NCI-H748 treated with DMSO at 0.1 percent for 48 hours (cell line): ENCODE measurements around the gene BACH2.
"Not testable (repeated sequence)": the region's sequence is repeated elsewhere in the genome, so short reads cannot be mapped to it uniquely, and the experiment has no call there.

ENCODE experiments used
- DNase-seq: peaks from one replicate; lab custom pipeline; 2025; lab: John Stamatoyannopoulos, UW

BACH2 gene

DNA sequence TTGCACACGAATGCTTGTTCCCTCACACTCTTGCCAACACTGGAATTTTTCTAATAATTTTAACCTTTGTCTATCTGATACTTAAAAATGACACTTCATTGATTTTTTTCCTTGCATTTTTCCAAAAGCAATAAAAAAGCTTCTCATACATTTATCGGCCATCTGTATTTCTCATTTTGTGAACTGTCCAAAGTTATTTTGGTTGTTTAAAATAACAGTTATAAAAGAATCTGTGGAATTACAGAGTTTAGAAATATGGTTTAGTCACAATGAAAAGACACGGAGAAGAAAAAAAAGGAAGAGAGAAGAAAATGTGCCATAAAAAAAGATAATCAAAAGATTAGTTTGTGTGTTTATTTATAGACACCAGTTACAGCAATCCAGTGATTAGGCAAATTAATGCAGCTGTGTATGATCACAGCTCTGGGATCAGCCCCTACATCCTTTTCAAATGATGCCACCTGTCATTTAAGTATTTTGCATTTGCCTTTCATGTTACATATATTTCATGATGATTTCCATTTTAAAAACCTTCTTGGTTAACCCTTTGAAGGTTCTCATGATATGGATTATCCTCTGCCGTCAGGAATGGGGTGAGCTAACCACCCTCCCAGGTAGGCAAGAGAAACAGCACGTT, 171.7 kb downstream of the BACH2 start:
- DNase-seq = no peak

DNA sequence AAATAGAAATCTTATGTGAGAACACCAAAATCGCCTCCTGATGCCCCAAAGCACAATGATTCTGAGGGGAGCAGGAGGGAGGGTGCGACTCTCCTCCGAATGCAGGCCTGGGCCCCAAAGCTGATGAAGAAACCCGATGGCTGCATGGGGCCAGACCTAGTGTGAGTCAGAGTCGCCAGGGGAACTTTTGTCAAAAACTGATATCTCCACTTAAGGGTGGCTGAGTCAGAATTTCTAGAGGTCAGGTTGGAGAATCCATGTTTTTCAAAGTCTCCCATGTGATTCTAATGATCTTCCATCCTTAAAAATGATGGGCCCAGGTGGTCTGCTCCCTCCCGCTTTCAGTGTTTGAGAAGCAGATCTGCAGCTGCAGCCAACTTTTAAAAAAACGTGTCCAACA, 172.8 kb downstream of the BACH2 start:
- DNase-seq = no peak

DNA sequence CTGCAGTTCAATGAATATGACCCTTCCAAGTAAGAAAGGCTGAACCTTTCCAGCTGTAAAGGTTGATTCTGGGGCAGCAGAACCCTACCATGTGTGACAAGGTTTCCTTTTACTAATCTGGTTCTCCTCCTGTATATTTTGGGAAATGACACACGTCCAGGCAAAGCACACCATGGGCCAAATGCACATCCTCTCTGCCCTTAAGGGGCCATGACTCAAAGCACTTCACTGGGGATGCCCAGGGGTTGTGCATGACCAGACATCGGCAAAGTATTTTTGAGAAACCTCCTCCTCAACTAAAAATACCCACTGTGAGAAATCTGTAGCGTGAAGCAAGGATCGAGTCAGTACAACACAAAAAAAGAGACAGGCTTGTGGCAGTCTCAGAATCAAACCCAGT, 174.7 kb downstream of the BACH2 start:
- DNase-seq = no peak

DNA sequence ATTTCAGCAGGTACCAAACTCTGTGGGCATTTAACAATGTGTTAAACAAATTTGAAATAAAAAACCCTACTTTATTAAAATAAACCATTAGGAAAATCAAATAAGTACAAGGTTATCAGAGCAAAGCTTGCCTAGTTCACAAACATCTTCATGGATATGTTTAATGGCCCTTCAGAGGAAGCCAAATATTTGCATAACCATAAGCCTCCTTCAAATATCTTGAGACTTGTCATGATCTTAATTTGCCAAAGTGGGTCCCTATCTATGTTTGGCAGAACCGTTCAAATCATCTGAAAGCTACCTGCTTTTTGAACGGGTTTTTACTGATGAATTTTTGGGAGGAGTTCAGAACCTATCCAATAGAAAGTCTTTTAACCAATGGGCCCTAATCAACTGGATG, 176.3 kb downstream of the BACH2 start:
- no peak for DNase-seq

DNA sequence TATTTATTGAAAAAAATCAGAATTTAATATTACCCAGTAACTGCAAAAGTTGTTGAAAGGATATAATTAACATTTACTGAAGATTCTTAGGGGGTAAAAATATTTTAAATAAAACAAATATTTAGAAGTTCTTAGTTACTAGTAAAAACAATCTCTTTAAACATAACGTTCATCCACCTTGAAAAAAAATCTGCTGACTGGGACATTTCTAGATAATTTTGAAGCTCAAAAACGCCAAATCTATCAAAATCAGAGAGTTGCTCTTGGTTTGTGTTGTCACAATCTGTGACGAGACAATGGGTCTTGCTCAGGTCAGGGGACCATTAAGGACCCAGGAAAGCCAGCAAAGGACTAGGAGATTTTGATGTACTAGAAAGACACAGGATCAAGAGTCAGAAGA, 177.0 kb downstream of the BACH2 start:
- no peak for DNase-seq

DNA sequence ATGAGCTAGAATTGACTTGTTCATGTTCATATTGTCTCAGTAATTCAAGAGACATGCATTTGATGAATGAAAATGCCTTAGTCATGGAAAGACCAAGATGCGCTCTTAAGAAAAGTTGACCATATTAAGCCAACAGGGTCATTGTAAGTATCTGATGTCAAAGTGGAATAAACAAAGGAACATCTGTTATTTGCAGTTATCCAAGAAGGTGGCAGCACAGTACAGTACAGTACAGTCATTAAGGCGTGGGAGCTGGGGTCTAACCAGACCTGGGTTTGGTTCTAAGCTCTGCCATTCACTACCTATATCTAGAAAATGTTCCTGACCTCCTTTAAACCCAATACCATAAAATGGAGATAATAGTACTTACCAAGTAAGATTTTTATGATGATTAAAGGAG, 178.1 kb downstream of the BACH2 start:
- no peak for DNase-seq

DNA sequence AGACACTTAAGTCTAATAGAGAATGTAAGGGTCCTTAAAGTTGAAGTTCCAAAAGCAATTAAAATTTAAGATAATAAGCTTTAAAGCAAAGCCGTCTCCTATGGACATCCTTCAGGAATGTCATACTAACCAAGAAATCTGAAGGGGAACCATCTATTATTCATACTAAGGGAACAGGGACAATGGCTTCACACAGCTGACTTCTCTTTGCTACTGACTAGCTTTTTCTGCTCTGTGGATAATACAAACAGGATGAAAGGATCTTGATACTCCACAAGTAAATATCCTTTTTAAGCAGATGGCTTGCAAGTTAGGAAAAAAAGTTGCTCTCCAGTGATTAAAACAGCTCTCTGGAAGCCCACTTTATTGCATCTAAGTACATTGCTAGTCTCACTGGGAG, 178.6 kb downstream of the BACH2 start:
- no peak for DNase-seq

DNA sequence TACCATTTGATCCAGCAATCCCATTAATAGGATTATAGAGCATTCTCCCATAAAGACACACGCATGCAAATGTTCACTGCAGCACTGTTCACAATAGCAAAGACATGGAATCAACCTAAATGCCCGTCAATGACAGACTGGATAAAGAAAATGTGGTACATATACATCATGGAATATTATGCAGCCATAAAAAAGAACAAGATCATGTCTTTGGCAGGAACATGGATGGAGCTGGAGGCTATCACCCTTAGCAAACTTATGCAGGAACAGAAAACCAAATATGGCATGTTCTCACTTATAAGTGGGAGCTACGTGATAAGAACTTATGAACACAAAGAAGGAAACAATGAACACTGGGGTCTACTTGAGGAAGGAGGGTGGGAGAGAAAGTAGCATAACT, 180.5 kb downstream of the BACH2 start:
- DNase-seq = not testable (repeated sequence)

DNA sequence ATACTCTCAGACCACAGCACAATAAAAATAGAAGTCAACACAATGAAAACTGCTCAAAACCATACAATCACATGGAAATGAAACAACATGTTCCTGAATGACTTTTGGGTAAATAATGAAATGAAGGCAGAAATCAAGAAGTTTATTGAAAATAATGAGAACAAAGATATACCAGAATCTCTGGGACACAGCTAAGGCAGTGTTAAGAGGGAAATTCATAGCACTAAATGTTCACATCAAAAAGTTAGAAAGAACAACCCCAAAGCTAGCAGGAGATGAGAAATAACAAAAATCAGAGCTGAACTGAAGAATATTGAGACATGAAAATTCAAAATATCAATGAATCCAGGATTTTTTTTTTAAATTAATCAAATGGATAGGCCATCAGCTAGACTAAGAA, 183.3 kb downstream of the BACH2 start:
- DNase-seq = no peak

DNA sequence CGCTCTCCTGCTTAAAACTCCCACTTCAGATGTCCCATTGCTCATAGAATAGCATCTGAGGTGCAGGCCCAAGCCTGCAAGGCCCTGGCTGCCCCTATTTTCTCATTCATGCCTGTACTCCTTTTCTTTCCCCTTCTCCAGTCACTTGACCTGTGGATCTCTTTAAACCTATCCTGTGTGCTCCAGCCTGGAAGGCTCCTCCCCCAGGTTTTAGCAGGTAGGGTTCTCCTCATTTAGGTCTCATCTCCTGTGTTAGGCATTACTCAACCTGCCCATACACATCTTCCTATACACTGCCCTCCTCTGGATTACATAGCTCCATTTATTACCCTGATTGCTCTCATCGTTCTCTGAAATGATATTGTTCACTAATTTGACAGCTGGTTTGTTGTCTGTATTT, 185.3 kb downstream of the BACH2 start:
- DNase-seq = no peak

DNA sequence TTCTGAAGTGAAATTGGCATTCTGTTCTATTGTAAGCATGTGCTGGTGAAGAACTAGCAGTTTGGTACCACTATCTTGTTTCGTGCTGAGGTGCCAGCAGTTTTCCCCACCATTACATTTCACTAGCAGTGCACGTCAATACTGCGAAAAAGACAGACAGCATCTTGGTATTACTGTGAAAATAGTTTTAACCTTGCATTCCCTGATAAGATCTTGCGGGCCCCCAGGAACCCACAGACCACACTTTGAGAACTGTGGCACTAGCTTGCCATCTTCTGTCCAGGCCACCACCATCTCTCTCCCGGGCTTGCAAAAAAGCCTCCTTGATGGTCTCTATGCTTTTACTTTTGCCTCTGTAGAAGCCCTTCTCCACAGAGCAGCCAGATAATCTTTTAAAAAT, 185.7 kb downstream of the BACH2 start:
- DNase-seq = no peak

DNA sequence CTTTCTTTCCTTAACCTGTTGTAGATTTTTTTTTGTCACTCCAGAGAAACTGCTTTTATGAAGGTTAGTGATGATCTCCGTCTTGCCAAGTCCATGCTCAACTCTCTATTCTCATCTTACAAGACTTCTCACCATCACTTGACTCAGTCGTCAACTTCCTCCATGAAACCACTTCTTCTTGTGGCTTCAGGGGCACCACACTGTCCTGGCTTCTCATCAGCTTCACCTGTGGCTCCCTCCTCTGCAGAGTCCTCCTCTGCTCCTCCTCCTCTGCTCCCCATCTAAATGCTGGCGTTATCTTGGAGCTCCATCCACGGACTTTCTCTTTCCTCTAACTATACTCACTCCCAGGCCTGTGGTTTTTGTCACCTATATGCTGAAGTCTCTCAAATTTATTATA, 187.5 kb downstream of the BACH2 start:
- DNase-seq = no peak

DNA sequence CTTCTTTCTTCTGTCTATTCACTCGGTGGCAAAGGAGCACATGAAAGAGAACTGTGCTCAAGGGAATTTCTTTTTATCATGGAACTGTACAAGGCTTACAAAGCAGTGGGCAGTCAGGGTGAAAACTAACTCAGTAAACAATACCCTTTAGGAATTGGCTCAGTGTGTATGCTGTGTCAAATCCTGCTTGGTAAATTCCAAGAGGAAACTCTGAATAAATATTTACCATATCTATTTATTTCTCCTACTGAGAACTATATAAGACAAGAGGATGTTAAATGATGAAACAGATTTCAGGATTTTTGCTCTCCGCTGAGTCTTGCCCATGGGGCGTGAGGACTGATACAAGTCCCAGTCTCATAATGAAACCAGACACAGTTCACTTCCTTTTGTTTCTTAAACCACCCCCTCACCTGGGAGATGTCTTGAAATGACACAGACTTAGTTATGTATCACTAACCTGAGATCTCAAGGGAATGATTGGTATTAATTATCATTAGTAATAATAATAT, 188.8 kb downstream of the BACH2 start:
- DNase-seq = no peak

DNA sequence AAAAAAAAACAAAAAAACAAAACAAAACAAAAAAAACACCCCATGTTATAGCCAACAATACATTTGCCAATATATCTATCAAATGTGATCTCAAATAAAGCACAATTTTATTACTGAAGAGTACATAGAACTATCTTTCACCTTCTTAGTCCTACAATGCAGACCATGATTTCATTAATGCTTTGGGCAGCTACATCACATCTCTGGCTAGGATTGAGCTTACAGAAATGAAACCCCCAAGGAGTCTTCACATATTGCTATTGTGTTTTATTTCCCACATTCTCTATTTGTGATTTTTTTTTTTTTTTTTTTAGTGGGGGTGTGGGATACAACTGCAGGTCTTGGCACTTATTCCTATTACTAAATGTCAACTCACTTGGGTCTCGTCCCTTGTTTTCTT, 189.3 kb downstream of the BACH2 start:
- no peak for DNase-seq

DNA sequence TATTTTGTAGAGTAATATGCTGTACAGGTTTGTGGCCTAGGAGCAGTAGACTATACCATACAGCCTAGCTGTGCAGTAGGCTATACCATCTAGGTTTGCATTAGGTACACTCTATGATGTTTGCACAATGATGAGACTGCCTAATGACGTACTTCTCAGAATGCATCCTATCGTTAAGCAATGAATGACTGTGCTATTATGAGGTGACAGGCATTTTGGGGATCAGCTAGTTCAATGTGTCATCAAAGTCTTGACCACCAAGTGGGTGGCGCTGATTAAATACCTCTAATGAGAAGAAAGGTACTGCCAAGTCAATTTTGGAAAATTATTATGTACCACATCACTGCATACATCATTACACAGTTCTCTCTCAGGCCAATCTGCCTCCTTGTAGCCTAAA, 190.2 kb downstream of the BACH2 start:
- DNase-seq = no peak

DNA sequence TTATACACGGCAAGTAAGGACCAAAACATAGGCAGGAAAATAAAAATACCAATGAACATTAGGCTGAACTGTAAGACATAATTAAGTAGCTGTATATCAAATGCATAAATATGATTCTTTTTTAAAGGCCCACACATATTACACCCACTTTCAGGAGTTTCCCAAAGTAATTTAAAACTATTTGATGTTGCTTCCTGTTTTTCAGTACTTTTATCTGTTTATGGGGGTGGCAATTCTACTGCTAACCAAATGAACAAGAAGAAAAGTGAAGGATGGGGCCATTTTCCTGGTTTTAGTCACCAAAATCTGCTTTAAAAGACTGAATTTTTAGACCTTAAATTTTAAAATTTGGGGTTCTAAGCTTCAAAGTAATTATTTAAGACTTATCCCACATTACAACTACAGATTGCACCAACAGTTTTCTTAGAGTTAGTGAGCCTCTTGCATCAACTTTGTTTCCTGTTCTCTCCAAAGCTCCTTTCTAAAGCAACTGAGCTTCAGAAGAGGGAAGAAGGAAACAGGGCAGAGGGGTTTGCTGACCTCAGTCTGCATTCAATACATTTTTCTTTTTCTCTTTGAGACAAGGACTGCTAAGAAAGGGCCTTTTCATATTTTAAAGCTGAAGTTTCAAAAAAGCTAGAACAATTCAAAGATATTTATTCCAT, 191.0 kb downstream of the BACH2 start:
- no peak for DNase-seq

DNA sequence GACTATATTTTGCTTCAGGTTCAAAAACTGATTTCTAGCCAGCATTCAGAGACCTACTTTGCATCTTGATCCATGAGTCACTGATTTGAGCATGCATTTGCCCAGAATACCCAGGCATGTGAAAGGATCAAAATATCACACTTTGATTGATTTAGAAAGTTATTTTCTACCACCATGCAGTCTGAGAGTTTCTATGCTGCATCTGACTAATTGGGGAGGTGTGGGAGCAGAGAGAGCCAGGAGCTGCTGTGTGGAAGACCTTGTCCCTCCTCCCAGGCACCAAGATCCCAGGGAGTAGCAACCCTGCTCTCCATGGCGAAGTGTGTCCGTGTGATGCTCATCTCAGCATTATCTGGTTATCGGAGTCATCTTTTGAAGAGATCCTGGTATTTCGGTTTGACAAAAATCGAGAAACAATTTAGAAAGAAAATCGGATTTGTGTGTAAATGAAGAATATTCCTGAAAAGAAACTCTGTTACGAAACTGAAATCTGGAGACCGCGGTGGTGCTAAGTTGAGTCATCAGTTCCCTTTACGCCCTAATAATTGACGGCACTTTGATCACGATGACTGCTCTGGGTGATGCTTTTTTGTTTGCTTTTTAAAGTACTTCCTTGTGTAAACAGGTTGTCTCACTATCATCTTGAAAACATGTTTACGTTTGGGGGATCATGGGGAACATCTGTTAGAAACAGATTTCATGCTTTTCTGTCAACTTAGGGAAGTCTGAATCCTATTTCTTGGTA, 193.4 kb downstream of the BACH2 start:
- peak; percentile 31 for DNase-seq

DNA sequence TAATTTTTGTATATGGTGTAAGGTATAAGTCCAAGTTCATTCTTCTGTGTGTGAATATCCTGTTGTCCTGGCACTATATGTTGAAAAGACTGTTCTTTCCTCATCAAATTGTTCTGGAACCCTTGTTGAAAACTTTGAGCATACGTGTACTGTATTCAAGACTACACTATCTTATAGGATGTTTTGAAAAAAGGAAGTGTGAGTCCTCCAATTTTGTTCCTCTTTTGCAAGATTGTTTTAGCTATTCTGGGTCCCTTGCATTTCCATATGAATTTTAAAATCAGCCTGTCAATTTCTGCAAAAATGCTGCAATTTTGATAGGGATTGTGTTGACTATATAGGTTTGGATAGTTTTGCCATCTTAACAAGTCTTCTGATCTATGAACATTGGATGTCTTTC, 195.2 kb downstream of the BACH2 start:
- DNase-seq = no peak

DNA sequence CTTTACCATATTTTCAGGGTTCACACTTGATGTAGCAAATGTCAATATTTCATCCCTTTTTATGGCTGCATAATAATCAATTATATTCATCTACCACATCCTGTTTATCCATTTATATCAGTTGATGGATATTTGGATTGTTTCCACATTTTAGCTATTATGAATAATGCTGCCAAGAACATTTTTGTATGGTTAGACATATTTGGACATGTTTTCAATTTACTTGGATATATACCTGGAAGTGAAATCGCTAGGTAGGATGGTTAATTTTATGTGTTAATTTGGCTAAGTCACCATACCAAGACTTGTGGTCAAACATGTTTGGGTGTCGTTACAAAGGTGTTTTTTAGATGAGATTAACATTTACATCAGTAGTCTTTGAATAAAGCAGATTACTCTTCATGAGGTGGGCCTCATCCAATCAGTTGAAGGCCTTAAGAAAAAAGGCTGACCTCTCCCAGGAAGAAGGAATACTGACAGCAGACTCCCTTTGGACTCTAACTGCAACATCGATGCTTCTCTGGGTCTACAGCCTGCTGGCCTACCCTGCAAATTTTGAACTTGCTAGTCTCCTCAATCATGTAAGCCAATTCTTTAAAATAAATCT, 196.5 kb downstream of the BACH2 start:
- no peak for DNase-seq

DNA sequence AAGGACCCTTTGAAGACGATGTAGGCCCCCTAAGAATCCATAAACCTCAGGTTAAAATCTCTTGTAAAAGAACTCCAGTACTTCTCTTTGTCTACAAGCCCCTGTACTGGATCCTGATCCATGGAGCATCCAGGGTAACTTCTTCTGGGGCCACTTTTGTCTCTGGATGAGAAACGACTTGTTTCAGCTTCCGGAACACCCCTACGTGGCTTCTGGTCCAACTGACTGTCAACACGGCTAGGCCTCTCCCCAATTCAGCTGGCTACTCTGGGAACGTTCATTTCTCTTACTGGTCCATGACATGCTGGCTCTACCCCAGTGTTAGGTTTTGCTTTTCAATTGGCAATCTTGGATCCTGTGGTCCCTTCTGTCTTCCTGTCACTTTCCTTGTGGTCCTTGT, 198.0 kb downstream of the BACH2 start:
- DNase-seq = no peak

DNA sequence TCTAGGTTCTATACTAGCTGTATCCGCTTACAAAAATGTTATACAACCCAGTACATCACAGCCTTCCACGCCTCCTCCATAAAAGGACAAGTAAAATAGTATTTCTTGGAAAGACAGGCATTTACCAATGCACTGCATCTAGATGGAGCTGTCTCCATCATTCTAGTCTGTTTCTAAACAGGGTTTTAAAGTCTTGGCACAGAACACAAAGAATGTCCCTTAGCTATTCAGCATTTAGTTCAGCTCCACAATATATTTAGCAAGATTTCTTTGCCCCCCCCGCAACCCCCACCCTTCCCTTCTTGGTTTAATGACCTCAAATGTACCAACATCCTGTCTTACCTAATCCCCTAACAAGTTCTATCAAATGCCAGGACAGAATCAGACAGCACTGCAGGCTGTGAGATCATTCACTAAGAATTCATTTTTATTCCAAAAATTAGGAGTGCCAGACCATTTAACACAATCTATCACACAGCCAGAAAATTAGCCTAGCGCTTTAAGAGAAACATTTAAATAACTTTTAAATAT, 198.6 kb downstream of the BACH2 start:
- DNase-seq = no peak

DNA sequence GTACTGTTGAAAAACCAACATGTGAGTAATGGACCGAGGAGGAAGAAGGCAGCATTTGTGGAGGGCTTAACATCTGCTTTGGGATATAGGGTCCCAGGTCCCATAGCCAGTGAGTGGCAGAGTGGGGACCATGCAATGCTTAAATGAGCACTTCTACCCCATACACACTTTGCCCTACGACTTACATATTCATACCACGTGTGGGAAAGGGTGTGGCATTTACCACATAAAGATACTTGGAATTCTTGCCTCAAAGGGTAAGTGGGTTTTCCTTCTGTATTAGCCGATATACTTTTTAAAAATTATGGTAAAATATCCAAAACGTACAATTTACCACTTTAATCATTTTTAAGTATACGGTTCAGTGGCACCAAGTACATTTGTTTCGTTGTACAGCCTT, 199.3 kb downstream of the BACH2 start:
- DNase-seq = no peak

DNA sequence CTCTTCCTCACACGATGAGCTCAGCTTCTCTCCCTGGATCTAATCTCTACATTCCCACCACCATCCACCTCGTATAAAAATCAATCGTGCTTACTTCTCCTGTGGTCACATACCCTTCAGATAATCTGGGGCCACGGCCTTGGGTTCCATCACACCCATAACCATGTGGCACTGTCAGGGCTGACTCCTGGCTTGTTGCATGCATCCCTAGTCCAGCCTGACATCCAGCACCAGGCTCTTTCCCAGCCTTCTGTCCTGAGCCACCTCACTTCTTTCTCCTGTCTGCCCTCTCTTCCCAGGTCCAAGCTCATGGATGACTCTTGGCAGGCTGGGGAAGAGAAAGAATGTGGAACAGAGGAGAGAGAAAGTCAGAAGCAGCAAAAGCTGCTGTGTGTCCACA, 199.8 kb downstream of the BACH2 start:
- no peak for DNase-seq
